Astrocyte (in vitro differentiated cells and primary cell): ENCODE data around the gene AP1S2.

Source experiments
- EZH2 ChIP-seq: IDR thresholded peaks from 2 replicates; pipeline ENCODE4 v1.6.1; 2012; ENCODE audit warnings: mild to moderate bottlenecking, low read length, inconsistent platforms; ENCODE audit not compliant: insufficient read depth
- TF ChIP-seq, protein P1 (sequence below): IDR thresholded peaks from 2 replicates; pipeline ENCODE4 v1.5.1; 2011; ENCODE audit warnings: low read depth, mild to moderate bottlenecking, inconsistent platforms, low read length, moderate library complexity; ENCODE audit not compliant: insufficient read depth

DNA sequence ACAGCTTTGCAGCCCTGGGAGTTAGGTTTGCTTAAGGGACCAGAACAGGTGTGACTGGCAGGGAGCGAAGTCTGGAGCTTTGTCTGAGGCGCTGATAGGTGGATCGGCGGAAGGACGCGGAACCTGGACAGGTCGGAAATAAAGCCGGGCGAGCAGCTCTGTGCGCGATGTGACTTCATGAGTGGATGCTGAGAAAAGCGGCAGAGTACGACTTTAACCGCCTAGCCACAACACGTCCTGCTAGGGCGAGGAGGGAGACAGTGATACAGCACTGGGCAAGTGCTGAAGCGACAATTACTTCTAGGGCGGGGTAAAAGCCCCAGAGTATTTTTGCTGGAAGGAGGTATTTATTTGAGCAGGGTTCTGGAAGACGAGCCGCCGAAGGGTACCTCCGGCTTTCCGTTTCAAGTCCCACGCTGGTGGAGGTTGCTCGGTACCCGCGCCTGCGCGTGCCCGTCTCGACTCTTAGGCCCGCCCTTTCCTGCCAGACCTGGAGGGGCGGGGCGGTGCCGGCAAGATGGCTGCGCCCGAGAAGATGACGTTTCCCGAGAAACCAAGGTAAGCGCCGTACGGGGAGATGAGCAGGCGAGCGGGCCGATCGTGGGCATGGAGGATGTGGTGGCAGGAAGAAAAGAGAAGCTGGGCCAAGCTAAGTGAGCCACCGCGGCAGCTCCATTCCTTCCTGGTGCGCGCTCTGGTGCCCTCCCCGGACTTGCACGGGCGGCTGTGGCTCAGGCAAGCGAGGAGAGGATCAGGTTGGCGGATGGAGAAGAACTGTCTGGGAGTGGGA, 64.4 kb downstream of the AP1S2 start, which contains the start of gene ZRSR2:
- TF ChIP-seq, protein P1, sequence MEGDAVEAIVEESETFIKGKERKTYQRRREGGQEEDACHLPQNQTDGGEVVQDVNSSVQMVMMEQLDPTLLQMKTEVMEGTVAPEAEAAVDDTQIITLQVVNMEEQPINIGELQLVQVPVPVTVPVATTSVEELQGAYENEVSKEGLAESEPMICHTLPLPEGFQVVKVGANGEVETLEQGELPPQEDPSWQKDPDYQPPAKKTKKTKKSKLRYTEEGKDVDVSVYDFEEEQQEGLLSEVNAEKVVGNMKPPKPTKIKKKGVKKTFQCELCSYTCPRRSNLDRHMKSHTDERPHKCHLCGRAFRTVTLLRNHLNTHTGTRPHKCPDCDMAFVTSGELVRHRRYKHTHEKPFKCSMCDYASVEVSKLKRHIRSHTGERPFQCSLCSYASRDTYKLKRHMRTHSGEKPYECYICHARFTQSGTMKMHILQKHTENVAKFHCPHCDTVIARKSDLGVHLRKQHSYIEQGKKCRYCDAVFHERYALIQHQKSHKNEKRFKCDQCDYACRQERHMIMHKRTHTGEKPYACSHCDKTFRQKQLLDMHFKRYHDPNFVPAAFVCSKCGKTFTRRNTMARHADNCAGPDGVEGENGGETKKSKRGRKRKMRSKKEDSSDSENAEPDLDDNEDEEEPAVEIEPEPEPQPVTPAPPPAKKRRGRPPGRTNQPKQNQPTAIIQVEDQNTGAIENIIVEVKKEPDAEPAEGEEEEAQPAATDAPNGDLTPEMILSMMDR, result no peak
- TF ChIP-seq EZH2, result no peak
